COLO829 (cell line): ENCODE data around the gene IFI27L2.

Experiments
- DNase-seq: peaks from one replicate; pipeline ENCODE4 v3.0.0; 2012; ENCODE audit warnings: low spot score

IFI27L2 gene

GRCh38 chr14:94100847-94101246, 28.6 kb downstream of the IFI27L2 start:
- DNase-seq: no peak

- DNase-seq: no peak
Observed at GRCh38 chr14:94099006-94099405, 30.4 kb downstream of the IFI27L2 start.

- no peak for DNase-seq
Observed at GRCh38 chr14:94098326-94098992, 30.9 kb downstream of the IFI27L2 start.

DNA sequence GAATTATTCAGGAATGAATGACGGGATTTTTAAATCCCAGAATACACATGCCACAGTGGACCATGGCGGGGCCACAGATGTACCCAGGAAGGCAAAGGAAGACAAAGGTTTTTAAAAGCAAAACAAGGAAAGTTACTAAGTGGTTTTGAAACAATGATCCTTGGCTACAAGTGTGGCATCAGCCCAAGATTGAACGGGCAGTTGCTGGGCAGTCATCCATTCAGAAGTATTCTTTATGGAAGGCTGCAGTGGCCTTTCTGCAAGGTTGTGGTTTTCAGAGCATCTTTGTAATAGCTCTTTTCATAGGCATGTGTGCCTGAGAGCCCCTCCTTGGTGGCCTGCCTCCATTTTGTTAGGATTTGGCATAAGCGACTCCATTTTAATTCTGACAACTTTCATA, 32.3 kb downstream of the IFI27L2 start:
- no peak for DNase-seq

GRCh38 chr14:94093418-94093817, 36.0 kb downstream of the IFI27L2 start:
- no peak for DNase-seq

GRCh38 chr14:94089479-94089878, 39.9 kb downstream of the IFI27L2 start:
- DNase-seq: no peak

DNA sequence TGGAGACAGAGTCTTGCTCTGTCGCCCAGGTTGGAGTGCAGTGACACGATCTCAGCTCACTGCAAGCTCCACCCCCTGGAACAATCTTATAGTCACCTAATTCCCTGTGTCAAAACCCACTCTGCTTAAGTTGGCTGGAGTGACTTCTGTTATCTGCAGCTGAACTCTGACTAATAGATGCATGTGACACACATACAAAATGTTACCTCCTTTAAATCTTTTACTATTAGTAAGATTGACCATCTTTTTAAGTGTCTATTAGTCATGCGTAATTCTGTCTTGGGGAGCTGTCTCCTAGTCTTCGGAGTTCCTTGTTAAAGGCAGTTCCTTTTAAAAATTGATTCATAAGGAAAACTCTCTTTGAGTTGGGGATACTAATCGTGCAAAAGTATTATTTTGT, 40.9 kb downstream of the IFI27L2 start:
- no peak for DNase-seq

GRCh38 chr14:94087891-94088290, 41.5 kb downstream of the IFI27L2 start:
- no peak for DNase-seq

- no peak for DNase-seq
Observed at GRCh38 chr14:94081386-94081820, 48.0 kb downstream of the IFI27L2 start.

DNA sequence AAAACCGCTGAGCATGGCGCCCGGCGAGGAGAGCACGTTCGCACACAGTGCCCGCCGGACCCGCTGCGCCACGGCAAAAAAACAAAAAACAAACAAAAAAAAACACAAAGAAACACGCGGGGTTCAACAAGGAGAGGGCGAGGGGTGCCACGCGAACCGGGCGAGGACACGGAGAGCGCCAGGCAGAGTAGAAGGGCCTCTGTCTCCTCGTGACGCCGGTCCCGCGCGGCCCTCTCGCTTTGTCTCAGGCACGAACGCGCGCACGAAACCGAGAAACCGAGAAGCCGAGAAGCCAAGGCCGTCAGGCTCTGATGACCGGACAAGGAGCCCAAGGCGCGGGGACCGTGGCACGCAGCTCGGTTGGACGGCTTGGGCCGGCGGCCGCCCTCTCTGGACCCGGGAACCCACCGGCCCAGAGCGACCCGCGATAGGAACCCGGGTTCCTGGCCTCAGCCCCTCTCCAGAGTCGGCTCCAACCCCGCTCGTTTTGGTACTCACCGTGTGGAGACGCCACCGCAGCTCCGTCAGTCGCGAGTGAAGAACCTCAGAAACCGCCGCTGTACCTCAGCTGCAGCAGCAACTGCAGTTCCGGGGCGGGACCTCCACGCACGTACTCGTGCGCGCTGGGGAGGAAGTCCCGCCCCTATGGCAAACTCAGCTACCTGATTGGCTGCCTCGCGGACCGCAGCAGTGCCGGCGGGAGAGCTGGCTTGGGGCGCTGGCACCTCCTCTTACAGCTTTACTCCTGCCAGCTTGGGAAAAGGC, 48.6 kb downstream of the IFI27L2 start, which contains the start of the genes DDX24 and IFI27L1:
DDX24 (minus strand) TSS at position 582 of the 765 bp plus-strand sequence. CDS start 1,460 bp downstream, outside the sequence.
IFI27L1 (plus strand) TSS at position 690 of the 765 bp plus-strand sequence. CDS start 15,628 bp downstream, outside the sequence.
- peak; percentile 92 for DNase-seq

DNA sequence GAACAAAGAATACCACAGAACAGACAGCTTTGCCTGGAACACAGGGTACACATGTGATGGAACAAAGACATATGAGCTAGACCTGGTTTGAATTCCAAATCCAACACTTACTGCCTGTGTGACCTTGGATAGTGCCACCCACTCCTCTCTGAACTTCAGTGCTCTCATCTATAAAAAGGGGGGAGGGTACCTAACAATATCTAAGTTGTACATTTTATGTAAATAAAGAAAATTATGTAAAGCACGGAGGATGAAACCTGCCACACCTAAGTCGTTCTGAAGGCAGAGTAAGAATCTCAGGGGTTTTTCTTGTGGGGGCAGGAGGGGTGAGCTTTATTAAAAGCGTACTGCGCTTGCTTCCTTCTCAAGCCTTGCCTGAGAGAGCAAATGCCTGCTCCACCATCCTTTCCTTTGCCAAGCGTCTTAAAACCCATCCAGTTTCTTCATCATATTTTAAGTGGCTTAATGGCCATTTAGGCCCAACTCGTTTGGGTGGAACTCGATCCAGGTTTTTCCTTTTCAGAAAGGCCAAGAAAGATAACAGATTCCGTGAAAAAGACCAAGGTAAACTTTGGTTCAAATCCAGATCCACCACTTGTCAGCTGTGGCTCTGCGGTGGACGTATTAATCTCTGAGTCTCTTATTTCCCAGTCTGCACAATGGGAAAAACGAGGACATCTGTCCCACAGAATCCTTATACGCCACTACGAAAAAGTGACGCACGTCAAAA, 49.3 kb downstream of the IFI27L2 start:
- DNase-seq: peak; percentile 40

DNA sequence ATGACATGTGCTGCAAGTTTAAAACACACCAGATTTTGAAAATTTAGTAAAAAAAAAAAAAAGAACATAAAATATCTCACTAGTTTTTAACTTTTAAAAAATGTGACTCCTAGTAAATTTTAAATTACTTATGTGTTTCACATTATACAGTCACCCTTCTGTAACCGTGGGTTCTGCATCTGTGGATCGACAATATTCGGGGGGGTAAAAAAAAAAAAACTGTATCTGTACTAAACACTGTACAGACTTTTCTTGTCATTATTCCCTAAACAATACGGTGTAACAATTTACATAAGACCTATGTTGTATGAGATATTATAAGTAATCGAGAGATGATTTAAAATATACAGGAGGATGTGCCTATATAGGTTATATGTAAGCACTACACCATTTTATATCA, 51.6 kb downstream of the IFI27L2 start:
- DNase-seq: no peak
